Occipital lobe (tissue), 2 donors: ENCODE data around the gene ADPRS. TPM values are rescaled to one million over a fixed set of nuclear protein-coding genes. Genes with fewer than 3 reads are reported as not detected.

Experiments
- DNase-seq: peaks from one replicate; lab custom pipeline; 2025; lab: John Stamatoyannopoulos, UW
- total RNA-seq: library from RNA; depleted of rRNA; stranded (reverse); fragments of >200 nt; gene quantifications from one replicate; pipeline ENCODE4 v1.2.3, GENCODE V29; 2014

The ADPRS gene, protein sequence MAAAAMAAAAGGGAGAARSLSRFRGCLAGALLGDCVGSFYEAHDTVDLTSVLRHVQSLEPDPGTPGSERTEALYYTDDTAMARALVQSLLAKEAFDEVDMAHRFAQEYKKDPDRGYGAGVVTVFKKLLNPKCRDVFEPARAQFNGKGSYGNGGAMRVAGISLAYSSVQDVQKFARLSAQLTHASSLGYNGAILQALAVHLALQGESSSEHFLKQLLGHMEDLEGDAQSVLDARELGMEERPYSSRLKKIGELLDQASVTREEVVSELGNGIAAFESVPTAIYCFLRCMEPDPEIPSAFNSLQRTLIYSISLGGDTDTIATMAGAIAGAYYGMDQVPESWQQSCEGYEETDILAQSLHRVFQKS
- 19.5 TPM for total RNA-seq

DNA sequence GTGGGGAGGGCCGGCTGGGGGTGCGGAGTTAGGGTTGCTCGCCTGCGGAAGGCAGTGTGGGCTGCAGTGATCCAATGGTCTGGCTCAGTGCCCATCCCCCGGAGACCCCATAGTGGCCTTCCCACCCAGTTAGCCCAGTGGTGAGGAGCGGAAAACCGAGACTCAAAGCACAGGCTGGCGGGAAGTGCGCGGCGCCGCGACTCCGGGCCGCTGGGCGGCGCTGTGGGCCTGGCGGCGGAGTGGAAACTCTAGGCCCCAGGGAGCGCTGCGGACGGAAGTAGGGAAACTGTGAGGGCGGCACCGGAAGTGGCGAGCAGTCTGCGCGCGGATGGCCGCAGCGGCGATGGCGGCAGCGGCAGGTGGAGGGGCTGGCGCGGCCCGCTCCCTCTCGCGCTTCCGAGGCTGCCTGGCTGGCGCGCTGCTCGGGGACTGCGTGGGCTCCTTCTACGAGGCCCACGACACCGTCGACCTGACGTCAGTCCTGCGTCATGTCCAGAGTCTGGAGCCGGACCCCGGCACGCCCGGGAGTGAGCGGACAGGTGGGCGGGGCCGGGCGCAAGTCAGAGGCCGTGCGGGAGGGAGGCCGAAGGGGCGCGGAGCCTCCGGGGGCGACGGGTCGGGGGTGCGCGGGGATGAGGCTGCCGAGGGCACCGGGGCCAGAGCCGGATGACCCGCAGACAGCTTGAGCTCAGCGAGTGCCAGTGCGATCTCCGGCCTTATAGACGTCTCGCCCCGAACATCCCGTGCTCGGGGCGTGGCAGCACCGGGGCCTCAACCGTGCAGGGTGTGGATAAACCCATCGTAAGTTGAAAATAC is at the start of gene ADPRS:
ADPRS (plus strand) TSS at position 316 of the 816 bp plus-strand sequence; CDS start at position 329, 13 bp downstream.
- peak; percentile 77 for DNase-seq

DNA sequence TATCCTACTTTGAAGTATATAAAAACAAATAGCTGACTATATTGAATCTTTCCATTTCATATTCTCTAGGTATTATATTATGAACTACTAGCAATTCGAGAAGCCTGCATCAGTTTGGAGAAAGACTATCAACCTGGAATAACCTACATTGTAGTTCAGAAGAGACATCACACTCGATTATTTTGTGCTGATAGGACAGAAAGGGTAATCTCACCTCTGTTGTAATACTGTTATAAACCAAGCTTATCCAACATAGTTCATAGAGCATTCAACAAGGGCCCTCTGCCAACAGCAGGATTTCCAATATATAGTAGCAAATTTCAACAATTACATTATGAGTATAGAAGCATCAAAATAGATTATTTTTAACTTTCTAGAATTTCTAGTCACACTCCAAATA is 48.5 kb upstream of the ADPRS start:
- DNase-seq, result no peak

DNA sequence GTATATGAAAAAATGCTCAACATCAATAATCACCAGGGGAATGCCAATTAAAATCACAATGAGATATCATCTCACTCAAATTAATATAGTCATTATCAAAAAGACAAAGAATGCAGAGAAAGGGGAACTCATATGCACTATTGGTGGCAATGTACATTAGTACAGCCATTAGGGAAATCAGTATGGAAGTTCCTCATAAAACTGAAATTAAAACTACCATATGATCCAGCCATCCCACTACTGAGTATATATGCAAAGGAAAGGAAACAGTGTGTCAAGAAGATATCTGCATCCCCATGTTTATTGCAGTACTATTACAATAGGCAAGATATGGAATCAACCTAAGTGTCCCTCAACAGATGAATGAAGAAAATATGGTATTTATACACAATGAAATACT is 36.9 kb upstream of the ADPRS start:
- no peak for DNase-seq

DNA sequence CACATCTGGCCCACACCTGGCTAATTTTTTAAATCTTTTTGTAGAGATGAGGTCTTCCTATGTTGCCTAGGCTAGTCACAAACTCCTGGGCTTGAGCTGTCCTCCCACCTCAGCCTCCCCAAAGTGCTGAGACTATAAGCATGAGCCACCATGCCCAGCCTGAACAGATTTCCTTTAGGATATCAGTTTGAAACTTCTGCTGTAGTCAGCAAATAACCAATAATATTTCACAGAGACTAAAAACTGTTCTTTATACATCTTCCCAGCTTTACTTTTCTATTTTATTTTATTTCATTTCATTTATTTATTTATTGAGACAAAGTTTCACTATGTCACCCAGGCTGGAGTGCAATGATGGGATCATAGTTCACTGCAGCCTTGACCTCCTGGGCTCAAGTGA is 34.7 kb upstream of the ADPRS start:
- no peak for DNase-seq

DNA sequence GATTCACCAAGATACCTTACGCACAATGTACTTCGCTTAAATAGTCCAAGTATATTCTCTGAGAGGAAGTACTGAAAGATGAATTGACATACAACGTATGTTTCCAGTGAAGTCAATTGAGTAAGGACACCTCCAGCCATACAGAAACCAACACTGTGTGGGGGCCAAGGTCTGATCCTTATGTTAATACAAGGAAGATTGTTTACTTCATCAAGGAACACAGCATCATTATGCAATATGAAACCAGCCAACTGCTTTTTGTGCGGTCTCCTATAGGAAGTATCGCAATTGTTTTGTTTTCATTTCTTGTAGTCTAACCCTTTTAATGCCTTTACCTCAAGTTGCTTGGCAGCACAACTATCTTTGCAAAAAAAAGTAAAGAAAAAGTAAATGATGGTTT is 33.0 kb upstream of the ADPRS start:
- DNase-seq, result no peak

DNA sequence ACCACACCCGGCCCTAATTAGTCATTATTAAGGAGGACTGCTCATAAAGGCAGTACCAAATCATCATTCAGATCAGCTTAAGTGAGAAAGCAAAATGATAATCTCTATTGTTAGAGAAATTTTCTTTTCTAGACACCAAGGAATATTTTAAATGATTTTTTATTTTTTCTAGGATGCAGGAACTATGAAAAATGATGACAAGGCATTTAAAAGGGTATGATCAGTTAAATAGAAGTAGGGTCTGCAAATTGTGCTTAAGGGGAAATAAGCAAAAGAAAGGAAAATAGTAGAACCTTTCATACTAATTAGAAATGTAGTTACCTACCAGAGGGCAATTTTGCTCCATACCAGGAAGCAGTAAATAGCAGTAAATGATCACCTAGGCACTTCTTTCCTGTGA is 26.4 kb upstream of the ADPRS start:
- no peak for DNase-seq

DNA sequence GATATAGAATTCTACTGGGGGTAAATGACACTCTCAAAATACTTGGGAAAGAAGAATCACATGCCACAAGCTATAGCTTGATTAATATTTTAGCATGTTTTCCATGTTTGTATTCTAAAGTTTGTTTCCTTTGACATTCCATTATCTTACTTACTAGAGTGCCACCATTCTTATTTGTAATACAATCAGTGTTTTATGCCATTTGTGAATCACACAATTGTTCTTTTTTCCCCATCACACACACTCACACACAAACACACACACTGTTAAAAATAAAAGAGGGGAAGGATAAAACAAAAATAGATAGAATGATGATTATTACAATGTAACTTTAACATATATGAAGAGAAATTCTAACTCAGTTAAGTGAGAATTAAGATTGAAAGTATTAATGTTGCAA is 20.8 kb upstream of the ADPRS start:
- no peak for DNase-seq

DNA sequence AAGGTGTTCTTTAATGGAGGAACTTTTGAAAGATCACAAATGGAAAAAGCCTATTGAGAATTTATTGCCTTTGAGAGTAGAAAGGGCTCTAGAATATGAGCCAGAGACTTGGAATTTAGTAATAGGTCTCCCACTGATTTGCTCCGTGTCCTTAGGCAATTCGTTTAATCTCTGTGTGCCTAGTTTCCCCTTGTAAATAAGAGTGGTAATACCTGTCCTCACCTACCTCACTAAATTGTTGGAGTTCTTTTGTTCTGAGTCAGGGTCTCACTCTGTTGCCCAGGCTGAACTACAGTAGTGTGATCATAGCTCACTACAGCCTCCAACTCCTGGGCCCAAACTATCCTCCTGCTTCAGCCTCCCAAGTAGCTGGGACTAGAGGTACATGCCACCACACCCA is 19.8 kb upstream of the ADPRS start:
- no peak for DNase-seq

DNA sequence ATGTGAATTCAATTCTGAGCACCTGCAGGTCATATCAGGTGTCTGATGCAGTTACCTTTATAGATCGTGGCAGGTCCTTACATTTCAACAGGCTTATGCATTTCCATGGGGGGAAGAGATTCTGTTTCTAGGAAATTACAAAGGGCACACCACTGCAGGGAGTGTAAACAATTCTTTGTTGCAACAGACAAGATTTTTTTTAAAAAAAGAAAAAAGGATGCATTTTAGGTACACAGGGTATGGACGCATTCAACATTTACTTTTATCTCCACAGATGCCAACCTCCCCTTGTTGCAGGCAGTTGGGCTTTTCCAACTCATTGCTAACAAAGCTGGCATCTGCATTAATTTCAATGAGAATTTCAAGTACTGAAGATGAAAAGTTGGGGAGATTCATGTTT is 18.3 kb upstream of the ADPRS start:
- no peak for DNase-seq

DNA sequence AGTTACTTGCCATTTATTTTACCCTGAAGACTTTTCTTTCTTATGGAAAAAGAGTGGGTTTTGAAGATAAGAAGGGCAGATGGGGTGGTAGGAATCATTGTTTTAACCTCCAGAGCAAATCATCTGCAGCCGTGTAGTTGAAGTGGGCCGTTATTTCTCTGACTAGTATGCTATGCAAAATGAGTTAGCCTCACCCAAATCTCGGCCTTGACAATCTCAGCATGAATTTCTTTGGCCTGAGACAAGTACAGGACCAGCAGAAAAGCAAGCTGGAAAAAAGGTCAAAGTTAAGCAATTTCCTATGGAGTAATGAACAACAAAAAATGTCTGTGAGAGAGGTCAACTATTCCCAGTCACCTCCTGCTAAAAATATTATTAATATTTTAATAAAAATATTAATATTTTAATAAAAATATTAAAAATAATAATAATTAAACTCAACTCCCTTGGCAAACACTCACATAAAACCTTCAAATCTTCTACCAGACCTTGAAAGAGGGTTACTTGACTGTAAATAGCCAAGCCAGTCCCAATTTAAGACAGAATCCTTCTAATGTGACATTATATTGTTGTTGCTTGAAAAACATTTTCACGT is 11.6 kb upstream of the ADPRS start:
- DNase-seq, result no peak

DNA sequence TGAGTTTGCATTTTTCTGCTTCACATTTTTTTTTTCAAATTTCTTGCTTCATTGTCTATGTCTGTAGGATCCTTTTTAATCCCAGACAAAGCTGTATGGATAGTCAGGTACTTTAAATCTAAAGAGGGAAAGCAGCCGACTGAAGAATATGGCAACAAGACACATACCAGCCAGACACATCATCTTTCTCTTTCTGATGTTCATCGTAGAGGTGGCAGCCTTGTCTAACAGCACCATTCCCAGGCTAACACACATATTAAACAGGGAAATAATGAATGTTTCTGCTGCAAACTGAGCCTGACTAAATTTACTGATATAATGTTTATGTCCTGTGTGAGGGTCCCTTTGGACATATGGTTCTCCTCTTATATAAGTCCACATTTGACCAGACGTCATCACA is 8.5 kb upstream of the ADPRS start:
- DNase-seq, result no peak

DNA sequence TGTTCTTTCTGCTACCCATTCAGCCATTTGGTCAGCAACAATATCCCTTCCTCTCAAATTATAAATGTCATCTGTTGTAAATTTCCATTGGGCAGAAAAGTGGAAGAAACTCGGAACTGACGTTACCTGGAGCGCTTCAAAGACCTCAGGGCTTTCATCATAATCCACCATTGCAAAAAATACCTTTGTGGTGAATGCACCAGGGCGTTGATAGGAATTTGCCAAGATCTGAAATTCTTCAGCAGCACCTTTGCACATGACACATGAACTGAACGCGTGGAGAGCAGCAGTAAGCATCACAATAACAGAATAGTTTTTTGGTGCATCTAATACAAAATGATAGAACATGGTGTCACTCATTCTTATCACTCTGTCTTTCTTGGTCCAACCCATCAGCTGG is 7.9 kb upstream of the ADPRS start:
- no peak for DNase-seq

DNA sequence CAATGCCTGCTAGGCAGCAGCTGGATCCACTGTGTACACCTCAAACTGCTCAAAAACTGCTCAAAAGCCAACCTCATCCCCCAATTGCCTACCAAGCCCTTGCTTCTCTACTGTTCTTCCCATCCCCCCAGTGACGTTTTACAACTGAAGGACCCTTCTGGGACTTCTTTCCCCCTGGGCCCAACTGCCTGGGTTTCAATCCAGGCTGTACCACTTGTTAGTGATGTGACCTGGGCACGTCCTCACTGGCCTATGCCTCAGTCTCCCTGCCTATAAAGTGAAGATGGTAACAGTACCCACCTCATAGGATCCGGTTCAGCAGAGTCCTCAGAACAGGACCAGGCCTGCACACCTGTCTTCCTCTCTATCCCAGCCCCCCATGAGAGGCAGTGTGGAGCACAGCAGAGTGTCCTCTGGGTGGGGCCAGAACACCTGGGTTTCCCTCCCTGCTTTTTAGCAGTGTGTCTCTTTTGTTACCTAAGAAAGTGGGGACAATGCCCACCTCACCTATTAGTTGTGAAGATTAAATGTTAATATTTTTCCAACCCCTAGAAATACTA is 6.7 kb upstream of the ADPRS start:
- no peak for DNase-seq

DNA sequence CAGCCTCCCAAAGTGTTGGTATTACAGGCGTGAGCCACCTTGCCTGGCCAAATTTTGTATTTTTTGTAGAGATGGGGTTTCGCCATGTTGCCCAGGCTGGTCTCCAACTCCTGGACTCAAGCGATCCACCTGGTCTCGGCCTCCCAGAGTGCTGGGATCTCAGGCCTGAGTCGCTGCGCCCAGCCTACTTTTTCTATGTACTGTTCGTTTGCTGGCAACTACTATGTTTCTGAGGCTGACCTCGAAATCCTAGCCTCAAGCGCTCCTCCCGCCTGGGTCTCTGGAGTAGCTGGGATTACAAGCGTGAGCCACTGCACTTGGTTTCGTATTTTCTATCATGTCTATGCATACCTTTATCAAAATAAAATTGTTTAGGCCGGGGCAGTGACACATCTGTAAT is 5.5 kb upstream of the ADPRS start:
- DNase-seq, result no peak

DNA sequence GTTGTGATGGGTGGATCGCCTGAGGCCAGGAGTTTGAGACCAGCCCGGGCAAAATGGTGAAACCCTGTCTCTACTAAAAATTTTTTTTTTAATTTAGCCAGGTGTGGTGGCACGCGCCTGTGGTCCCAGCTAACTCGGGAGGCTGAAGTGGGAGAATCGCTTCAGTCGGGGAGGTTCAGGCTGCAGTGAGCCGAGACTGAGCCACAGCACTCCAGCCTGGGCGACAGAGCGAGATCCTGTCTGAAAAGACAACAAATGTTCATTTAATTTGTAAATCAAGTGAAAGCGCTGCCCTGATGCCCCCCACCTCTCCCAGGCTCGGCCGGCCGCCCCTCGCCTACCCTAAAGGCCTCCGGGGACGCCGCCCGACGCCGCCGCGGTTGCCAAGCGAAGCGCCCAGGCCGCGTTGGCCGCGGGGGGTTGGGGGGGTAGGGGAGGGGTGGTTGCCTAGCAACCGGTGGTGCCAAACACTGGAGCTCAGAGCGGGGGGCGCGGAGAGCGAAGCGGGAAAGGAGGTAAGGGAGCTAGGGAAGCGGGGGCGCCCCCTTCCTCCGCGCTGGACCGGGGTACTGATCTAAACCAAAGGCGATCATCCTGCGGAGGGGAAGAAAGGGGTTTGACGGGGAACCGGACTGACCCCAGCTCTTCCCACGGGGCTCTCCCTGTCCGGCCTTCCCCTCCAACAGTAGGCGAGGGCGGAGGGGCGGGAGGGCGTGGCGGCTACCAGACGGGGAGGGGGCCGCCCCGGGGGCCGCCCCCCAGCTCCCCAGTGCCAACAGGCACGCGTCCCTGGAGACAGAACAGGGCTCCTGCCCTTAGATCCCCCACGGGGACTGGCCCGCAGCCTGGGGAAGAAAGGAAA is 4.8 kb upstream of the ADPRS start, which contains the start of gene TEKT2:
TEKT2 (plus strand) TSS at position 460 of the 862 bp plus-strand sequence. CDS start 828 bp downstream, outside the sequence.
- DNase-seq, result no peak

DNA sequence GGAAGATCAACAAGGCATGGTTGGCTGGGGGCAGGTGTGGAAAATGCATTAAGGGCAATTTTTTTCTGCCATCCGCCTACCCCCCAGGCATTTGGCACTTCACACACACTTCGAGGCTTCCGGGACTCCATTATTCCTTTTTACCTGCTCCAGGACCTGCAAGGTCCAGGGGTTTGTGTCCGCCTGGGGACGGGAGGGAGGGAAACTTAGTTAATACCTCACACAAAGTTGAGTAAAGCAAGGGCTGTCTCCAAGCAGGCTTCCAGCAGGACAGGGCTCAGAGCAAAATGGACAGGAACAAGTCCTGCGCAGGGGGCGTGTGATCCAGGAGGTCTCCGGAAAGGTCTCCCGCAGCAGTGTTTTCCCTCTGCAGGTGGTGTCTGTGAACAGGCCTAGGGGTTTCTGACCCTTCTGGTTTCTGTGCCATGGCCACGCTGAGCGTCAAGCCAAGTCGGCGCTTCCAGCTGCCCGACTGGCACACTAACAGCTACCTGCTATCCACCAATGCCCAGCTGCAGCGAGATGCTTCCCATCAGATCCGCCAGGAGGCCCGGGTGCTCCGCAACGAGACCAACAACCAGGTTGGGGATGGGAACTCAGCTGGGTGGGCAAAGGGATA is 4.1 kb upstream of the ADPRS start:
- DNase-seq, result no peak

DNA sequence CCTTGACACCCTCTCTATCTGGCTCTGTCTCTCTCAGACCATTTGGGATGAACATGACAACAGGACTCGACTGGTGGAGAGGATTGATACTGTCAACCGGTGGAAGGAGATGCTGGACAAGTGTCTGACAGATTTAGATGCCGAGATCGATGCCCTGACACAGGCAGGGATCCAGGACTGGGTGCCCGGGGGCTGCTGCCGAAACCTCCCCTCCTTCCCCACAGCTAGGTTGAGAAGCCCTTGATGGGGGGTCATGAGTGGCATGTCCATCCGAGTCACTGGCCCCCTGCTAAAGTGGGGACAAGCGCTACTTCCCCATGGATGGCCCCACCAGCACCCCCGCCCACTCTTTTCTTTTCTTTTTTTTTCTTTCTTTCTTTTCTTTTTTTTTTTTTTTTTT is 3.6 kb upstream of the ADPRS start:
- DNase-seq, result no peak

DNA sequence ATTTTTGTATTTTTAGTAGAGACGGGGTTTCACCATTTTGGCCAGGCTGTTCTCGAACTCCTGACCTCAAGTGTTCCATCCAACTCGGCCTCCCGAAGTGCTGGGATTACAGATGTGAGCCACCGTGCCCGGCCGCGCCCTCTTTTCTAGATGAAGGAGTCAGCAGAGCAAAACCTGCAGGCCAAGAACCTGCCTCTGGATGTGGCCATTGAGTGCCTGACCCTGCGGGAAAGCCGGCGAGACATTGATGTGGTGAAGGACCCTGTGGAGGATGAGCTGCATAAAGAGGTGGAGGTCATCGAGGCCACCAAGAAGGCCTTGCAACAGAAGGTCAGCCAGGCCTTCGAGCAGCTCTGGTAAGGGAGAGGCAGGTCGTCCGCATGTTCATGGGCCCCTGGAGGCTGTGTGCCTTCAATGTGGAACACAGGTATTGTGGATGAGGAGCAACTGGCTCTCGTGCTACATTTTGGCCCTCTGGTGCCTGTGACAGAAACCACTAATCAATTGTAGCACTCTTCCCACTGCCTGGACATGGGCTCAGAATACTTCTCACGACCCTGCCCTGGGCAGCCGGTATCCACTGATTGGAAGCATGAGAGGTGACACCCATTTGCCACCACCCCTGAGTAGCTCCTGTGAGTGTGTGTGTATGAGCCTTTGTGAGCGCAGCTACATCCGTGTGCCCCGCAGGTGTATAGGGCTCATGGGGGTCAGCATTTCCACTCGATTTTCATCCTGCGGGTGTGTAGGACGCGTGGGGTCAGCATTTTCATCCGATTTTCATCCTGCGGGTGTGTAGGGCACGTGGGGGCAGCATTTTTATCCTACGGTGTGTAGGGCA is 2.8 kb upstream of the ADPRS start:
- no peak for DNase-seq

DNA sequence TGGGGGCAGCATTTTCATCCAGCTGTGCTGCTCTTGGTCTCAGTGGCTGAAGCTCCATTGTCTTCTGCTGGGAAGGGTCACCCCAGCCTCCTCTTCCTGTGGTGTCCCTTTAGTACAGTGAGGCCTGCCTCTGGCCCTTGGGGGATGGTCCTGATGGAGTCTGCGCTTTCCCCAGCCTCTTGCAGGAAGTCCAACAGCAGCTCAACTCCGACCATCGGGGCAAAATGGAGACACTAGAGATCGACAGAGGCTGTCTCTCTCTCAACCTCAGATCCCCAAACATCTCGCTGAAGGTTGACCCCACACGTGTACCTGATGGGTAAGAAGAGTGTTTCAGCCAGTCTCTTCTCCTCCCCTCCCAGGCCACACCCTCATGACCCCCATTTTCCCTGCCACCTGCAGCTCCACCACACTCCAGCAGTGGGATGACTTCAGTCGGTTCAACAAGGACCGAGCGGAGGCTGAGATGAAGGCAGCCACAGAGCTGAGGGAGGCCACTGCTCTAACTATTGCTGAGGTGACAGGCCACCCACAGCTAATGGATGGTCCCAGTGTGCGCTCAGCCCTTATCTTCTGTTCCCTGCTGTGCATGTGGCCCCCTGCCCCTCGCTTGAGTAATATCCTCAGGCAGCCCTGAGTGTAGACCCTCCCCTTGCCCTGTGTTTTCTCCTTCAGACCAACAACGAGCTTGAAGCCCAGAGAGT is 2.0 kb upstream of the ADPRS start:
- no peak for DNase-seq
